Stimulated activated CD4-positive, alpha-beta T cell treated with anti-CD3 and anti-CD28 coated beads, Interleukin-2, amount 100 ng/mL, for 24 hours (primary cell): ENCODE data around the gene ISCA1.

Experiments
- DNase-seq, 2 donors: peaks; one replicate each; pipeline ENCODE4 v3.0.0-alpha.2; 2020

ISCA1 gene

DNA sequence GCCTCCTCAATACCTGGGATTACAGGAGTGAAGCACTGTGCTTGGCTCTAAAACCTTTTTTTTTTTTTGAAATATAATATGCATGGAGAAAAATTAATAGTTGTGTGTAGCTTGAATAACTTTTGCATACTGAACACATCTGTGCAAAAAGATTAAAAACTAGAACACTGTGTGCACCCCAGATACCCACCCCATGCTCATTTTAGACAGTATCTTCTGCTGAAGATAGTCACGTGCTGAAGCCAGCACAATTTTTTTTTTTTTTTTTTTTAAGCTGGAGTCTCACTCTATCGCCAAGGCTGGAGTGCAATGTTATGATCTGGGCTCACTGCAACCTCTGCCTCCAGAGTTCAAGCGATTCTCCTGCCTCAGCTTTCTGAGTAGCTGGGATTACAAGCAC is 62.7 kb downstream of the ISCA1 start:
- DNase-seq = no peak

DNA sequence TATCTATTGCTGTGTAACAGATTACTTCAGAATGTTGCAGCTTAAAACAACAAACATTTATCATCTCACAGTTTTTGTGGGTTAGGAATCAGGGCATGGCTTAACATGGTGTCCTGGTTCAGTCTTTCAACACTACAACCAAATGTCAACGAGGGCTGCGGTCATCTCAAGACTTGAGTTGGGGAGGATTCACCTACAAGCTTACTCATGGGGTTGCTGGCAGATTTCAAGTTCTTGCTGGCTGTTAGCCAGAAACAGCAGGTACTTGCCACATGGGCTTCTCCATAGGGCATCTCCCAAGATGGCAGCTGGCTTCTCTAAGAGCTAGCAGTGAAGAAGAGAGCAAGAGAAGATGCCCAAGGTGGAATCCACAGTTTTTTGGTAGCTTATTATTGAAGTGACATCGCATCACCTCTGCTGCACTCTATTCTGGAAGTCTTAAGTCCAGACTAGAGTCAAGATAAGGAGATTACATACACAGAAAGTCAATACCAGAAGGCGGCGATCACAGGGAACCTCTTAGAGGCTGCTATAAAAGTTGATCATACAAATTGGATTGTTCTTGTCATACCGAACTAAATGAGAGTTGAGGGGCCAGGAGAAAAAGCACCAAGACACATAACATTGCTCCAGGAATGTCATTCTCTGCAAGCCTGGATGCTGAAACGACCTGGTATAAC is 65.1 kb downstream of the ISCA1 start:
- DNase-seq = no peak
